ENCODE measurements around the gene LUZP1. TPM values are rescaled to one million over a fixed set of nuclear protein-coding genes. Genes with fewer than 3 reads are reported as not detected.

The LUZP1 gene
- total and polyA plus RNA-seq, 2 donors (not counting 3 experiments of a cell fraction or from before 2014, with no cell fraction given), result 26.3 to 82.4 TPM

- Histone ChIP-seq H3K79me2 (ENCODE audit: control insufficient read depth, insufficient read depth, low read length) (peaks cover 57% of the 10 kb centered on the region), H3K36me3 (ENCODE audit: control insufficient read depth in 2 of 2, extremely low read depth in 1 of 2, insufficient read depth in 2 of 2, low read length in 2 of 2) (no peaks in the 10 kb centered on the region), H4K20me1 (replicated peaks; ENCODE audit: control insufficient read depth, extremely low read depth, insufficient read depth, low read length) (peaks cover 13% of the 10 kb centered on the region), H3K27me3 (ENCODE audit: control insufficient read depth in 2 of 2, insufficient read depth in 2 of 2, low read length in 2 of 2) (no peaks in the 10 kb centered on the region), H3K9me3 (replicated peaks; ENCODE audit: control insufficient read depth, insufficient read depth, low read length) (no peaks in the 10 kb centered on the region), H2AFZ (ENCODE audit: low read depth, low read length) (no peak overlapping the region), H3K4me3 (replicated peaks in 1 of 3; ENCODE audit: insufficient read depth in 1 of 3, low read depth in 1 of 3, low read length in 3 of 3) (peak overlapping the region; percentile 84 to 95 (median 93)), H3K4me1 (ENCODE audit: control insufficient read depth, extremely low read depth, insufficient read depth, low read length) (peaks cover 33% of the 10 kb centered on the region), H3K27ac (ENCODE audit: insufficient read depth, low read depth, low read length) (peak overlapping the region; percentile 59), H3K9ac (replicated peaks; ENCODE audit: extremely low read depth, insufficient read depth, low read length) (peak overlapping the region; percentile 71), H3K4me2 (ENCODE audit: insufficient read depth, low read length) (peak overlapping the region; percentile 73), H3K9me1 (replicated peaks; ENCODE audit: control insufficient read depth, extremely low read depth, insufficient read depth, low read length) (no peaks in the 10 kb centered on the region)
- POLR2A ChIA-PET, result interaction anchor here (0.7 to 3.6 kb wide), 7 partner anchors 9 to 69 kb away, joined by 3 to 13 read pairs (median 6); no protein-coding TSS in a partner anchor
- CTCF ChIA-PET, result interaction anchor here (2.8 to 13.1 kb wide), 4 partner anchors 12 to 73 kb away, joined by 11 to 129 read pairs (median 59); no protein-coding TSS in a partner anchor
- TF ChIP-seq EZH2 (IDR thresholded peaks at IDR 0.05; ENCODE audit: borderline replicate concordance, low read depth, low read length, severe bottlenecking), result no peak
- TF ChIP-seq POLR2AphosphoS5 (IDR thresholded peaks at IDR 0.05; ENCODE audit: insufficient read depth, low read depth, low read length), result peak; percentile 32
- peak; percentile 51 for TF ChIP-seq POLR2A (IDR thresholded peaks at IDR 0.05; ENCODE audit: low read depth, low read length)
- dilution Hi-C loops (cut with MboI; ENCODE audit: extremely low pct_ligation_motif_present, low sequenced_read_pairs) (no loop called here), intact Hi-C loops (cut with micrococcal nuclease) (loop anchor here (1.0 to 2.0 kb wide), 6 partner anchors 10 to 317 kb away; partner anchors contain the start of gene ASAP3)
- FAIRE-seq (peak; percentile 38), DNase-seq (ENCODE audit: low read depth, low spot score) (peak; percentile 48)
- BruUV-seq (replicated peaks), result TSS peak; percentile 25
Observed at GRCh38 chr1:23167353-23168078, 1.1 kb downstream of the LUZP1 start.

- Histone ChIP-seq H3K79me2 (ENCODE audit: control insufficient read depth, insufficient read depth, low read length) (peaks cover 64% of the 10 kb centered on the region), H3K36me3 (ENCODE audit: control insufficient read depth in 2 of 2, extremely low read depth in 1 of 2, insufficient read depth in 2 of 2, low read length in 2 of 2) (no peaks in the 10 kb centered on the region), H3K9me3 (replicated peaks; ENCODE audit: control insufficient read depth, insufficient read depth, low read length) (no peaks in the 10 kb centered on the region), H3K9me1 (replicated peaks; ENCODE audit: control insufficient read depth, extremely low read depth, insufficient read depth, low read length) (no peaks in the 10 kb centered on the region), H3K27me3 (ENCODE audit: control insufficient read depth in 2 of 2, insufficient read depth in 2 of 2, low read length in 2 of 2) (no peaks in the 10 kb centered on the region), H4K20me1 (replicated peaks; ENCODE audit: control insufficient read depth, extremely low read depth, insufficient read depth, low read length) (peaks cover 13% of the 10 kb centered on the region), H3K4me1 (ENCODE audit: control insufficient read depth, extremely low read depth, insufficient read depth, low read length) (peaks cover 33% of the 10 kb centered on the region), H3K4me2 (ENCODE audit: insufficient read depth, low read length) (peak overlapping the region; percentile 73), H3K27ac (ENCODE audit: insufficient read depth, low read depth, low read length) (no peak overlapping the region), H3K9ac (replicated peaks; ENCODE audit: extremely low read depth, insufficient read depth, low read length) (peak overlapping the region; percentile 71), H2AFZ (ENCODE audit: low read depth, low read length) (no peak overlapping the region), H3K4me3 (replicated peaks in 1 of 3; ENCODE audit: insufficient read depth in 1 of 3, low read depth in 1 of 3, low read length in 3 of 3) (peak overlapping the region; percentile 84 to 95 (median 93))
- DNase-seq (ENCODE audit: low read depth, low spot score) (no peak), FAIRE-seq (no peak)
- no peak for TF ChIP-seq GATA2 (IDR thresholded peaks at IDR 0.05; ENCODE audit: insufficient read depth, insufficient read length, low read depth, low read length)
- no peak for TF ChIP-seq MYC (IDR thresholded peaks at IDR 0.05; ENCODE audit: low read depth, low read length)
- TF ChIP-seq FOS (IDR thresholded peaks at IDR 0.05; ENCODE audit: borderline replicate concordance, insufficient read depth, low read length), result no peak
- no peak for TF ChIP-seq EZH2 (IDR thresholded peaks at IDR 0.05; ENCODE audit: borderline replicate concordance, low read depth, low read length, severe bottlenecking)
- TF ChIP-seq JUN (IDR thresholded peaks at IDR 0.05; ENCODE audit: borderline replicate concordance, insufficient read depth, insufficient read length, low read depth), result no peak
- no peak for TF ChIP-seq MAX (IDR thresholded peaks at IDR 0.05; ENCODE audit: insufficient read depth, insufficient read length)
- no peak for TF ChIP-seq CTCF (IDR thresholded peaks at IDR 0.05; ENCODE audit: extremely low read depth in 1 of 2, insufficient read depth in 1 of 2, low read depth in 1 of 2, low read length in 2 of 2)
- no peak for TF ChIP-seq POLR2AphosphoS5 (IDR thresholded peaks at IDR 0.05; ENCODE audit: insufficient read depth, low read depth, low read length)
- TF ChIP-seq POLR2A (IDR thresholded peaks at IDR 0.05; ENCODE audit: low read depth, low read length), result no peak
- BruUV-seq (replicated peaks), result no TSS peak
- ChIA-PET POLR2A (interaction anchor here (1.0 to 3.6 kb wide), 5 partner anchors 9 to 64 kb away, joined by 3 to 13 read pairs (median 6); no protein-coding TSS in a partner anchor), CTCF (interaction anchor here (0.6 to 13.1 kb wide), 5 partner anchors 12 to 190 kb away, joined by 3 to 129 read pairs (median 34); no protein-coding TSS in a partner anchor)
- dilution Hi-C loops (cut with MboI; ENCODE audit: extremely low pct_ligation_motif_present, low sequenced_read_pairs) (no loop called here), intact Hi-C loops (cut with micrococcal nuclease) (loop anchor here (2.0 kb wide), 1 partner anchor 18 kb away; no protein-coding TSS in a partner anchor)
Observed at GRCh38 chr1:23166854-23167253, 1.8 kb downstream of the LUZP1 start.
